ENCODE data around the gene NEAT1. TPM values are rescaled to one million over a fixed set of nuclear protein-coding genes. Genes with fewer than 3 reads are reported as not detected.

The NEAT1 gene
- total and polyA plus RNA-seq, 9 of the 15 experiments (the other 6 are each of a cell fraction or from before 2014, with no cell fraction given), result 20.1 to 389 (median 62.8) TPM

DNA sequence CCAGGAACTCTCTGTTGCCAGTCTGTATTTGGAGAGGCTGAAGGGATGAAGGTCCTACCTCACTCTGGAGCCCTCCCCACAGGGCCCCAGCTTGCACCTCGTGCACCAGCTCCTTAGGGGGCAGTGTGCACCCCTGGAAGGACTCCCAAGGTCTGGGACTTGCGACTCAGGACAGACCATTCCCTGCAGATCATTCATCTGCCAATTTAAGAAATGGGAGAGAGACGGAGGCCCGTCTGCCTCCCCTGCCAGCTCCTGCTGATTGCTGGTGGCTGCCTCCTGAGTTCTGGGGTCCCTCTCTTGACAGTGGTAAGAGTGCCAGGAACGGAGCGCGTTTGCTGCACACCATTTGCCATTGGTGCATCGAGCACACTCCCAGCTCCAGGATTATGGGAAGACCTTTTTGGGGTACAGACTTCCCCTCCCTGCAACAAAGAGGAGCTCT, 48.9 kb downstream of the NEAT1 start (continued):
- no peak for TF ChIP-seq GTF3C2 (IDR thresholded peaks at IDR 0.05; ENCODE audit: borderline replicate concordance, extremely low read depth, insufficient read length)
- TF ChIP-seq, protein P1, sequence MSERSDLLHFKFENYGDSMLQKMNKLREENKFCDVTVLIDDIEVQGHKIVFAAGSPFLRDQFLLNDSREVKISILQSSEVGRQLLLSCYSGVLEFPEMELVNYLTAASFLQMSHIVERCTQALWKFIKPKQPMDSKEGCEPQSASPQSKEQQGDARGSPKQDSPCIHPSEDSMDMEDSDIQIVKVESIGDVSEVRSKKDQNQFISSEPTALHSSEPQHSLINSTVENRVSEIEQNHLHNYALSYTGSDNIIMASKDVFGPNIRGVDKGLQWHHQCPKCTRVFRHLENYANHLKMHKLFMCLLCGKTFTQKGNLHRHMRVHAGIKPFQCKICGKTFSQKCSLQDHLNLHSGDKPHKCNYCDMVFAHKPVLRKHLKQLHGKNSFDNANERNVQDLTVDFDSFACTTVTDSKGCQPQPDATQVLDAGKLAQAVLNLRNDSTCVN (CRISPR knock-in tag; IDR thresholded peaks at IDR 0.05), result 0 out of 2 replicates have a peak, but pooled peaks have one; percentile 4
- TF ChIP-seq ZBTB34 (CRISPR knock-in tag; IDR thresholded peaks at IDR 0.05), result no peak
- no peak for TF ChIP-seq ZNF121 (CRISPR knock-in tag; conservative IDR thresholded peaks at IDR 0.05)
- TF ChIP-seq RBFOX2 (IDR thresholded peaks at IDR 0.05; ENCODE audit: low read depth, low read length), result peak; percentile 84; the same call in 1 of the 2 replicates
- TF ChIP-seq VEZF1 (CRISPR knock-in tag; IDR thresholded peaks at IDR 0.05), result peak; percentile 29
- no peak for TF ChIP-seq JUNB (CRISPR knock-in tag; conservative IDR thresholded peaks at IDR 0.05)
- TF ChIP-seq DNMT1 (IDR thresholded peaks at IDR 0.05), result no peak
- TF ChIP-seq ZNF609 (CRISPR knock-in tag; IDR thresholded peaks at IDR 0.05; ENCODE audit: borderline replicate concordance), result no peak
- peak; percentile 77; the same call in 1 of the 2 replicates for TF ChIP-seq NFRKB (IDR thresholded peaks at IDR 0.05; ENCODE audit: low read depth)
- peak; percentile 67; the same call in 1 of the 2 replicates for TF ChIP-seq THRB (CRISPR knock-in tag; conservative IDR thresholded peaks at IDR 0.05)

Data from K562 (cell line).